Breast epithelium (tissue), 4 donors: Measurements from ENCODE around the gene HDAC4. TPM values are rescaled to one million over a fixed set of nuclear protein-coding genes. Genes with fewer than 3 reads are reported as not detected.
A peak's percentile ranks its signal among the peaks of the same experiment; 100 is the strongest.

Experiments
- DNase-seq, 2 donors: peaks; one replicate each; pipeline ENCODE4 v3.0.0-alpha.2; 2019; ENCODE audit warnings: low spot score in 2 of 2
- H3K27ac ChIP-seq, 2 donors: fragments of 200-600 bp; sonication (generic) in 1 of 2; one replicate each; pipeline ENCODE4 v1.5.1; 2016 to 2019; ENCODE audit warnings: mild to moderate bottlenecking in 1 of 2
- H3K27me3 ChIP-seq, 2 donors: fragments of 200-600 bp; sonication (generic) in 1 of 2; one replicate each; pipeline versions ENCODE4 v1.5.1 to v1.6.0; 2017 to 2019; ENCODE audit warnings: control low read depth in 1 of 2, mild to moderate bottlenecking in 1 of 2
- H3K36me3 ChIP-seq: fragments of 200-600 bp; one replicate; pipeline ENCODE4 v1.5.1; 2019
- H3K4me1 ChIP-seq, 2 donors: fragments of 200-600 bp; sonication (generic); one replicate each; pipeline ENCODE4 v1.5.1; 2016 to 2019; ENCODE audit warnings: control low read depth in 1 of 2
- H3K4me3 ChIP-seq, 3 donors: fragments of 200-600 bp; sonication (generic); 1 replicate in 2 of 3; 2 replicates in 1 of 3; pipeline ENCODE4 v1.5.1; 2016 to 2019; ENCODE audit warnings: mild to moderate bottlenecking in 3 of 3, moderate library complexity in 2 of 3
- H3K9me3 ChIP-seq, 2 donors: fragments of 200-600 bp; sonication (generic) in 1 of 2; one replicate each; pipeline ENCODE4 v1.5.1; 2016 to 2019; ENCODE audit warnings: control low read depth in 1 of 2
- CTCF ChIP-seq, 3 donors: fragments of 450-650 bp; IDR thresholded peaks; one replicate each; pipeline ENCODE4 v1.5.1; 2016 to 2017; ENCODE audit warnings: antibody characterized with exemption in 3 of 3, mild to moderate bottlenecking in 3 of 3, moderate library complexity in 3 of 3
- POLR2A ChIP-seq: fragments of 450-650 bp; IDR thresholded peaks from one replicate; pipeline ENCODE4 v1.6.1; 2016; ENCODE audit warnings: antibody characterized with exemption, mild to moderate bottlenecking, moderate library complexity
- POLR2AphosphoS5 ChIP-seq, 3 donors: sonication (generic); formaldehyde crosslinking; IDR thresholded peaks; one replicate each; pipeline ENCODE4 v1.6.1; 2017; ENCODE audit warnings: antibody characterized with exemption in 3 of 3
- intact Hi-C: fragments of 100-400 bp; cut with DNase I; formaldehyde crosslinking; loops from one replicate; pipeline ENCODE4 v1.15.1; 2023; ENCODE audit warnings: low total_unique reads
- total RNA-seq, 3 donors: library from RNA; depleted of rRNA; stranded (reverse); fragments of >200 nt; gene quantifications; one replicate each; pipeline ENCODE4 v1.1.0, GENCODE V29; 2016

The HDAC4 gene
- total RNA-seq, 3 donors from 2014 or later: 20.3 to 36.0 (median 32.8) TPM

GRCh38 chr2:239159476-239159911 is 241.3 kb downstream of the HDAC4 start:
- Histone ChIP-seq H3K27me3 (no peaks in the 10 kb centered on the region), H3K36me3 (no peaks in the 10 kb centered on the region)

GRCh38 chr2:239158641-239159475 is 242.0 kb downstream of the HDAC4 start:
- no peaks in the 10 kb centered on the region for H3K36me3 ChIP-seq
- no peak overlapping the region for H3K27ac ChIP-seq
- H3K4me3 ChIP-seq: no peak overlapping the region
- H3K4me1 ChIP-seq: no peaks in the 10 kb centered on the region
- no peak for TF ChIP-seq POLR2AphosphoS5 (IDR thresholded peaks at IDR 0.05)
- no peak for TF ChIP-seq POLR2A
- TF ChIP-seq CTCF (IDR thresholded peaks at IDR 0.05): no peak
- H3K27me3 ChIP-seq: no peaks in the 10 kb centered on the region
- H3K9me3 ChIP-seq: no peaks in the 10 kb centered on the region
- intact Hi-C loops: no loop called here
- DNase-seq: peak in 1 of 2 donors; percentile 44

More at GRCh38 chr2:239159476-239159911, 241.3 kb downstream of the HDAC4 start:
- Histone ChIP-seq H3K4me1 (no peaks in the 10 kb centered on the region), H3K4me3 (no peak overlapping the region), H3K9me3 (no peaks in the 10 kb centered on the region), H3K27ac (no peak overlapping the region)
- peak in 1 of 2 donors; percentile 25 for DNase-seq
- intact Hi-C loops: no loop called here
- TF ChIP-seq POLR2A (no peak), CTCF (IDR thresholded peaks at IDR 0.05) (no peak), POLR2AphosphoS5 (IDR thresholded peaks at IDR 0.05) (no peak)

- Histone ChIP-seq H3K4me3 (no peak overlapping the region), H3K27ac (no peak overlapping the region), H3K27me3 (no peaks in the 10 kb centered on the region), H3K9me3 (no peaks in the 10 kb centered on the region), H3K4me1 (no peaks in the 10 kb centered on the region), H3K36me3 (no peaks in the 10 kb centered on the region)
- intact Hi-C loops: no loop called here
- TF ChIP-seq CTCF (IDR thresholded peaks at IDR 0.05): no peak
- no peak for TF ChIP-seq POLR2A
- TF ChIP-seq POLR2AphosphoS5 (IDR thresholded peaks at IDR 0.05): no peak
- DNase-seq: peak in 1 of 2 donors; percentile 58
Measured at GRCh38 chr2:239157771-239158170, 243.0 kb downstream of the HDAC4 start.

GRCh38 chr2:239157269-239157668 is 243.6 kb downstream of the HDAC4 start:
- Histone ChIP-seq H3K4me1 (no peaks in the 10 kb centered on the region), H3K36me3 (no peaks in the 10 kb centered on the region)
- intact Hi-C loops: no loop called here

More at GRCh38 chr2:239157269-239157668, 243.6 kb downstream of the HDAC4 start:
- Histone ChIP-seq H3K9me3 (no peaks in the 10 kb centered on the region), H3K27ac (no peak overlapping the region), H3K4me3 (no peak overlapping the region), H3K27me3 (no peaks in the 10 kb centered on the region)
- TF ChIP-seq POLR2A (no peak), POLR2AphosphoS5 (IDR thresholded peaks at IDR 0.05) (no peak), CTCF (IDR thresholded peaks at IDR 0.05) (no peak)
- peak in 1 of 2 donors; percentile 50 for DNase-seq
